Osteocyte (in vitro differentiated cells): ENCODE measurements around the gene BPIFB2. TPM values are rescaled to one million over a fixed set of nuclear protein-coding genes. Genes with fewer than 3 reads are reported as not detected.

ENCODE experiments used
- DNase-seq: peaks from one replicate; pipeline ENCODE4 v3.0.0; 2021; ENCODE audit warnings: mixed read lengths; ENCODE audit not compliant: unreplicated experiment; ENCODE audit errors: extremely low spot score
- H3K27ac Mint-ChIP-seq: one replicate; pipeline ENCODE4 v1.8.0; 2021; ENCODE audit warnings: mild to moderate bottlenecking, mixed read lengths; ENCODE audit not compliant: unreplicated experiment
- H3K27me3 Mint-ChIP-seq: one replicate; pipeline ENCODE4 v1.8.0; 2021; ENCODE audit warnings: mixed read lengths; ENCODE audit not compliant: unreplicated experiment
- H3K36me3 Mint-ChIP-seq: one replicate; pipeline ENCODE4 v1.8.0; 2021; ENCODE audit warnings: mixed read lengths; ENCODE audit not compliant: unreplicated experiment
- H3K4me1 Mint-ChIP-seq: one replicate; pipeline ENCODE4 v1.8.0; 2021; ENCODE audit warnings: mixed read lengths; ENCODE audit not compliant: unreplicated experiment
- H3K4me3 Mint-ChIP-seq: one replicate; pipeline ENCODE4 v1.8.0; 2021; ENCODE audit warnings: mild to moderate bottlenecking, moderate library complexity, mixed read lengths; ENCODE audit not compliant: unreplicated experiment
- H3K9me3 Mint-ChIP-seq: one replicate; pipeline ENCODE4 v1.8.0; 2021; ENCODE audit warnings: mixed read lengths; ENCODE audit not compliant: unreplicated experiment
- total RNA-seq: library from RNA; stranded (reverse); gene quantifications from 2 replicates; pipeline ENCODE4 v1.2.1, GENCODE V29; 2021
- TF ChIP-seq, protein P1 (sequence below): fragments of 200-600 bp; sonication (generic); IDR thresholded peaks from 2 replicates; pipeline ENCODE4 v1.5.0; 2021; ENCODE audit warnings: antibody characterized with exemption, mild to moderate bottlenecking, moderate library complexity

The BPIFB2 gene
- total RNA-seq, 1 donor from 2014 or later, result not detected

DNA sequence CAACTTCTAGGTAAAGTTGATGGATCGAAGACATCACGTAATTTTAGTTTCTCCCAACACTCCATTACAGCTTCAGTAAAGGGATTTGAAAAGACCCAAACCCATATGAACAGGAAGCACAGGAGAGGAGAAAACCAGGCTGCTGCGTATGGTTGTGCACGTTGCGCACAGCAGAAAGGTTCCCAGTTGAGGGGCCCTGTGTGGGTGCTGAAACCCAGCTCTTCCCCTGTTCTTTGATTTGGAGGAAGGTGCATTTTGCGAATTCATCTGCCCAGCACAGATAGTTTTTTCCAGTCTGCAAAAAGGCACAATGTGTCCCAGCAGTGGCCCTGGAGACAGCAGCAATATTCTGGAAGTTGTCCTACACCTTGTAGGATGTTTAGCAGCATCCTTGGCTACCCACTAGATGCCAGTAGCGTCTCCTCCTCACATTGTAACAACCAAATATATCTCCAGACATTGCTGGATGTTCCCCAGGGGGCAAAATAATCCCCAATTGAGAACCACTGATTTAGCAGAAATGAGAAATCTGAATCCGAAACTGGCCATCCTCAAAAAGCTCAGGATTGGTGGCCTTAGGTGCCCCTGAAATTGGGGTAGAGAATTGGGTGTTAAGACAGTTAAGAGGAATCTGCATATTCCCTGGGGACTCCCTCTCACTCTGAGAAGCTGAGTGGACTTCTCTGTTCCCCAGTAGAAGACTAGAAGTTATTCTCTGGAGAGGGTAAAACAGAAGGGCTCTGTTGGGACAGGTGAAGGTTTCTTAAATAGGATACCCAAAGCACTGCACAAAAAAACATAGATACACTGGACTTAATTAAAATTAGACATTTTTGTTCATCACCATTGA is 15.5 kb upstream of the BPIFB2 start:
- no peak overlapping the region for H3K4me3 Mint-ChIP-seq
- H3K9me3 Mint-ChIP-seq, result peaks cover 3% of the 10 kb centered on the region
- peaks cover 6% of the 10 kb centered on the region for H3K27me3 Mint-ChIP-seq
- no peak overlapping the region for H3K27ac Mint-ChIP-seq
- no peak for DNase-seq
- no peaks in the 10 kb centered on the region for H3K36me3 Mint-ChIP-seq
- H3K4me1 Mint-ChIP-seq, result no peaks in the 10 kb centered on the region
- TF ChIP-seq, protein P1, sequence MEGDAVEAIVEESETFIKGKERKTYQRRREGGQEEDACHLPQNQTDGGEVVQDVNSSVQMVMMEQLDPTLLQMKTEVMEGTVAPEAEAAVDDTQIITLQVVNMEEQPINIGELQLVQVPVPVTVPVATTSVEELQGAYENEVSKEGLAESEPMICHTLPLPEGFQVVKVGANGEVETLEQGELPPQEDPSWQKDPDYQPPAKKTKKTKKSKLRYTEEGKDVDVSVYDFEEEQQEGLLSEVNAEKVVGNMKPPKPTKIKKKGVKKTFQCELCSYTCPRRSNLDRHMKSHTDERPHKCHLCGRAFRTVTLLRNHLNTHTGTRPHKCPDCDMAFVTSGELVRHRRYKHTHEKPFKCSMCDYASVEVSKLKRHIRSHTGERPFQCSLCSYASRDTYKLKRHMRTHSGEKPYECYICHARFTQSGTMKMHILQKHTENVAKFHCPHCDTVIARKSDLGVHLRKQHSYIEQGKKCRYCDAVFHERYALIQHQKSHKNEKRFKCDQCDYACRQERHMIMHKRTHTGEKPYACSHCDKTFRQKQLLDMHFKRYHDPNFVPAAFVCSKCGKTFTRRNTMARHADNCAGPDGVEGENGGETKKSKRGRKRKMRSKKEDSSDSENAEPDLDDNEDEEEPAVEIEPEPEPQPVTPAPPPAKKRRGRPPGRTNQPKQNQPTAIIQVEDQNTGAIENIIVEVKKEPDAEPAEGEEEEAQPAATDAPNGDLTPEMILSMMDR, result no peak

DNA sequence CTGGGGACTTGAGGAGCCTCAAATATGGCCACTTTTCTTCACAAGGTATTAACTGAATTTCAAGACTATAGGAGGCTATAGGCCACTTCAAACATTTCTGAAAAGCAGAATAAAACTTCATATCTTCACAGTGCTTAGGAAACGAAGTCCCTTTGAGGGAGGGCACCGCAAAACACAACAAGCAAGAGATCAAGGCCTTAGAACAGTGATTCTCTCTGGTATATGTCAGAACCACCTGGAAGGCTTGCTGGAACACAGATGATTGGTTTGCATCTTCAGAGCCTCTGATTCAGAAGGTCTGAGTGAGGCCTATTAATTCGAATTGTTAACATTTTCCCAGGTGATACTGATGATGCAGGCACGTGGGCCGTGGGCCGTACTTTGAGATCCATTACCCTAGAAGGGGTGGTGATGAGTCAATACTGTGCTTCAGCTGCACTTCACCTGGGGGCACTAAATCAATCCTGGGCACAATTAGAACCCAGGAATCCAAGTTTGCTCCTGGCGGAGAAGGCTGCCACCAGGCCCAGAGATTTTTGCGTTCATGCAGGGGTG is 13.9 kb upstream of the BPIFB2 start:
- H3K27me3 Mint-ChIP-seq, result peaks cover 6% of the 10 kb centered on the region
- no peaks in the 10 kb centered on the region for H3K36me3 Mint-ChIP-seq
- H3K9me3 Mint-ChIP-seq, result peaks cover 3% of the 10 kb centered on the region
- H3K27ac Mint-ChIP-seq, result no peak overlapping the region
- H3K4me1 Mint-ChIP-seq, result no peaks in the 10 kb centered on the region
- H3K4me3 Mint-ChIP-seq, result no peak overlapping the region
- DNase-seq, result no peak
- TF ChIP-seq, protein P1, result no peak

DNA sequence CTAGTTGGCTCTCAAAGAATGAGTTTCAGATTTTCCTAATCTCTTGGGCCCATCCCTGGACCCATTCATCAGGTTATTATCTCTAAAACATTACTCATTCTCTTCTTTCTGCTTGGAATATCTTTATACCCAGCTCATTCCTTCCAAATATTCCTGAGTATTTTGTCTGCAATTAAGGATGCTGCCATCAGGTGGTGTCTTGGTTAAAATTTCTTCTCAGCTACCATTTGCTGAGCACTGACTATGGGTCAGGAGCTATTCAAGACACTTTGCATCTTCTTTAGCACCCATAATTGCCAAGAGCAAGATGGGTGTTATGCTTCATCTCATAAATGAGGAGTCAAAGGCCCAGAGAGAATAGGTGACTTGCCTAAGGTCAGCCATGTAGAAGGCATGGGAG is 11.7 kb upstream of the BPIFB2 start:
- no peak overlapping the region for H3K4me3 Mint-ChIP-seq
- peaks cover 7% of the 10 kb centered on the region for H3K27me3 Mint-ChIP-seq
- TF ChIP-seq, protein P1, result no peak
- H3K27ac Mint-ChIP-seq, result no peak overlapping the region
- H3K36me3 Mint-ChIP-seq, result no peaks in the 10 kb centered on the region
- H3K9me3 Mint-ChIP-seq, result peaks cover 3% of the 10 kb centered on the region
- no peak for DNase-seq
- H3K4me1 Mint-ChIP-seq, result no peaks in the 10 kb centered on the region

DNA sequence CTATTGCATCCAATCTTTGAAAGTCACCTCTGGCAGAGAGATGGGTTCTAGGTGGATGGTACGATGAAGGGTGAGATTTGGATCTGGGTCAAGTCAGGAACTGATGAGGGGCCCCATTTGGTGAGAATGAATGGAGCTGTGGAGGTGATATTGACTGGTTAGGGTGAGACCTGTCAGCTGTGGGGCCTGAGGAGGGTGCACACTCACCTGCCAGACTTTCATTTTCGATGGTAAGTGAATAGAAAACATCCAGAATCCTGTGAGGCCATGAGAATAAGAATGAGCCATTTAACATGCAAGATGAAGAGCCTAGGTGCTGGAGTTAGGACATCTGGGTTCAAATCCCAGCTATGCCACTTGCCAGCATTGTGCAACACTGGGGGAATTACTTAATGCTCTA is 10.1 kb upstream of the BPIFB2 start:
- peaks cover 3% of the 10 kb centered on the region for H3K9me3 Mint-ChIP-seq
- H3K4me1 Mint-ChIP-seq, result no peaks in the 10 kb centered on the region
- DNase-seq, result no peak
- TF ChIP-seq, protein P1, result no peak
- no peak overlapping the region for H3K27ac Mint-ChIP-seq
- no peak overlapping the region for H3K4me3 Mint-ChIP-seq
- H3K27me3 Mint-ChIP-seq, result peaks cover 5% of the 10 kb centered on the region
- no peaks in the 10 kb centered on the region for H3K36me3 Mint-ChIP-seq

DNA sequence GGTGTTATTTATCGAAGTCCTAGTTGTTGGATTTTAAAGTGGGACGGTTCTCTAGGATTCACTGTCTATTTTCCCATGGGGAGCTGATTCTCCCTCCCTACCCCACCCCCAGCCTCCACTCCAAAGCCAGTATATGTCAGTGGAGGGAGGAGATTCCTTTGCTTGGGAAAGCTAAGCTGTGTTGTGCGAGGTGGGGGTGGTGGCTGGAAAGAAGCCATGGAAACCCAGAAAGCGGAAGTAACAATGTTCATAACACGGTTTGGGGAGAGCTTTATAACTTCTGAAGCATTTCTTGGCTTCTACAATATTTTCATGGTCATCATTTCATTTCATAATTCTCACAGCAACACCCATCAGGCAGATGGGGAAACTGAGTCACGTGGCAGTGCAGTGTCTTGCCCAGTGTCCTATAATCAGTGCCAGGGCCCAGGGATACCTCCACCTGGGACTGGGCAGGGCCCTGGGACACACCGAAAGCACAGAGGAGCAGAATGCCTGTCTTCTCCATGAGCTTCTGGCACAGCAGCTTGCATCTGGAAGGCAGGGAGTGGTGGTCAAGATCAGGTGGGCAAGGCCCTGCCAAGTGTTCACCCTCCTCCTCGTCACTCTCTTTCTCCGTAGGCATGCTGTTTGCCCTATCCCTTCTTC is 7.8 kb upstream of the BPIFB2 start:
- Mint-ChIP-seq H3K27me3 (peaks cover 2% of the 10 kb centered on the region), H3K9me3 (no peaks in the 10 kb centered on the region), H3K4me3 (no peak overlapping the region), H3K4me1 (no peaks in the 10 kb centered on the region), H3K36me3 (no peaks in the 10 kb centered on the region), H3K27ac (no peak overlapping the region)
- no peak for DNase-seq
- TF ChIP-seq, protein P1, result no peak
